Activated CD8-positive, alpha-beta memory T cell treated with anti-CD3 and anti-CD28 coated beads, Interleukin-2, amount 50 U/mL, for 24 hours (primary cell): Measurements from ENCODE around the gene KIAA0930.

Experiments
- DNase-seq: peaks from one replicate; pipeline ENCODE4 v3.0.0-alpha.2; 2020; ENCODE audit errors: extremely low read depth

The KIAA0930 gene

DNA sequence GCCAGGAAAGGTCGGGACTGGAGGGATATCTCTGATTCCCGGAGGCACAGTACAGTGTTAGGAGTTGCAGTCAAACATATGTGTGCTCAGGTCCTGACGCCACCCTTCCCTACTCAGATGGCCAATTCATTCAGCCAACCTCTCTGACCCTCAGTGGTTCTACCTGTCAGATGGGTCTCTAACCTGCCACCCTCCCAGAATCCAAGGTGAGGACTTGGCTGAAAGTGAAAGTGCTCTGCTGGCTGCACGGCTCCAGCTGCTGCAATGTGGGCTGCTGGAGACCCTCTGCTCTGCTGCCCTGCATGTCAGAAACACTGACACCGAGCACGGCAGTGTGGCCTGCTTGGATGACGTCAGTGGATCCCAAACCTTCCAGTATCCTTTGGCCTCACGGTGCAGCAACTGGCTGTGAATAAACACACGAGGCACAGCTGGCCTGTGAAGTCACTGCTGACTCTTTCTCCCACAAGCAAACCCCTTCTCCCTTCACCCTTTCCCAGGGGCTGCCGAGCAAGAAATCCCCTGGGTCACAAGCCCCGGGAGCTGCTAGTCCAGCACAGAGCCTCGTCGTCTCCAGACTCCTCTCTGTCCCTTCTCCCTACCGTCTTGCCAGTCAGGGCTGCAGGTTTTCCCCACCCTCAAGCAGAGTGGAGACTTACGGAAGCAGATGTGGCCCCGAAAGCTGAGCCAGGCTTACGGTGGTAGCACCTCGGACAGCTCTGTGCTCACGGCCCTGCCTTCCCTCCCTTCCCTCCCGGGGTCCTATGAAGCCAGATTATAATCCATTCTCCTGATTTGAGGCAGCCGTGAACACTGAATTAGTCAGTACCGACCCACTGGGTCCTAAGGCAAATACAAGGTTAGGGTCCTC lies 24.3 kb downstream of the KIAA0930 start:
- DNase-seq = no peak

DNA sequence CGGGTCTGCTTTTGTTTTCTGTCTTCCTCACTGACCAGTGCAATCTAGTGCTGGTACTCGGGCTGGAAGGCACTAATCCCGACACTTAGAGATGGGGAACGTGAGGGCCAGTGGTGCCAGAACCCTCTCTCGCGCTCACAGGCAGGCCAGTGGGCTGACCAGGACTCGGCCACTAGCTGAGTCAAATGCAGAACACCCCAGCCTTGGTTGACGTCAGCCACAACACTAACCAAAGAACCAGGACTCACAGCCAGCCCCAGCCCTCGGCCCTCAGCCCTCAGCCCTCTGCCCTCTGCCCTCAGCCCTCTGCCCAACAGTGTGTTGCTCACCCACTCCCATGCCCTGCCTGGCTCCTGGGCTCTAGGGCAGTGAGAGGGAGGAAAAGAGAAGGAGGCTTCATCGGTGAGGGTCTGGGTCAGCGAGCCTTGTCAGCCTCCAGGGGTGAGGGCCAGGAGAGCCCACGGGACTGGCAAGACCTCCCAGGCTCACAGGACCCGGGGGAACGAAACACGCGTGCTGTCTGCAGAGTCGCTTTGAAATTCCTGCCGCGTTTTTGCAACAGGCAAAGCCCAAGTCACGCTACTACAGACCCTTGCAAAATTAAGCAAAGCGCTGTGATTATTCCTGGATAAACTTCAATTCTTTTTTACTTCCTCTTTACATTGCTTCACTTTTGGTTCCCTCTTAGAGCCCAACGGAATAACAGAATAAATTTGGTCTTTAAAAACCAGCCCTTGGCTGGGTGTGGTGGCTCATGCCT lies 27.5 kb downstream of the KIAA0930 start:
- no peak for DNase-seq

DNA sequence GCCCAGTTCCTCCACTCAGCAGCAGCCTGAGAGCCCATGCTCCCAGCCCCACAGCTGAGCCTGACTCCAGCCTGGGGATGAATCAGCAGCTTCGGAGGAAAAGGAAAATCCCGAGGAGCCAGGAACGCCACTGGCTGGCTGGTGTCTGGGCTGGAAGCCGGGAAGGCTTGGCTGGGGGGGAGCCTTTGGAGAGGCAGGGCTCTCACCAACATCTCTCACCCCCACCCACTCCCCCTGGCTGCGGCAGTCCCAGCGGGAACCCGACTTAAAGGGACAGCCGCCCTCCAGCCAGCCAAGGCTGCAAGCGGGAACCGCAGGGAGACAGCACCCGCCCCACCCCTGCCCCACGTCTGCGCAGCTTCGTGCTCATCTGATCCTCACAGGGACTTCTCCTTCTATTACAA lies 28.4 kb downstream of the KIAA0930 start:
- DNase-seq = no peak

DNA sequence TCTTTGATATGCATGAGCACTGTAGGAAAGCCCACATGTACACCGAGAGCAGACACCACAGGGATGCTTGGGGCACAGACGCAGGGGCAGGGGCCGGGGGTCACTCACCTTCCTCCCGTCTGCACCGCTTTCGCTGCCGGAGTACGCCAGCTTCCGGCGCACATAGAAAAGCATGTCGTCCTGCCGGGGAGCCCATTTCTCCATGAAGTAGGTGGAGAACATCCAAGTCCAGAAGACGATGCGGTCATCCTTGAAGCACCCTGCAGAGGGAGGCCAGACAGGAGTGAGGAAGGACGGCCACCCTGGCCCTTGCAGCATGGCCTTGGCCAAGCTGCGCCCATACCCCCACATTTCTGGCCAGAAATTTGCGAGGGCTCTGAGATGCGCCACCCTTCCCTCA lies 28.8 kb downstream of the KIAA0930 start:
- no peak for DNase-seq

DNA sequence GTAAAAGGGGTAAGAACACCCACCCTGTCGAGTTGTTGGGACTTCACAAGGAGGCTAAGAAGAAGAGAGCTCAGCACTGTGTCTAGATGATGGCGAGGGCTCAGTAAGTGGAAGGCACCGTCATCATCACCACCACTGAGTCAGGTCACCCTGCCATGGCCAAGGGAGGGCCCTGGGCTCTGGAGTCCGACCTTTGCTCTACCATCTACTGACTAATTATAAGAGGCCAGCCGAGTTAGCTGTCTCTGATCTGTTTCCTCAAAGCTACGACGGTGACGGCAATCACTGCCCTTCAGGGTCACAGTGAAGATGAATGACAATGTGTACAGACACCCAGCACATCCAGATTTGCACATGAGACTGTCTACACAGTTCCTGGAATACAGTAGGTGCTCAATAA lies 29.3 kb downstream of the KIAA0930 start:
- DNase-seq = no peak

DNA sequence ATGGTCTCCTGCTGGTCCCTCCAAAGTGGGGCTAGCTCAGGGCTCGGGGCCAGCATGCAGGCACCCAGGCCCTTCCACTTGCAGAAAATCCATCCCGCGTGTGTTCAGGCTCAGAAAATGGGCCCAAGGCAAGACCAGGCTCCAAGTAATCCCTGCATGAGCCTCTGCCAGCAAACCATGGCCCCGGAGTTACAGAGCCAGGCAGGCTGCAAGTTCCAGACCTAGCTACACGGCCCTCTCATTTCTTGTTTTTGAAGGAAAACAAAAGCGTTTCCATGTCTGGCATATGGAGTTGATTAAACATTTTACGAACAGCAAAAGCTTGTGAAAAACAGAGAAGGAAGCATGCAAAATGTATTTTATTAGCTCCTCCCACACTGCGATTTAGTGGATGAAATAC lies 29.7 kb downstream of the KIAA0930 start:
- no peak for DNase-seq

DNA sequence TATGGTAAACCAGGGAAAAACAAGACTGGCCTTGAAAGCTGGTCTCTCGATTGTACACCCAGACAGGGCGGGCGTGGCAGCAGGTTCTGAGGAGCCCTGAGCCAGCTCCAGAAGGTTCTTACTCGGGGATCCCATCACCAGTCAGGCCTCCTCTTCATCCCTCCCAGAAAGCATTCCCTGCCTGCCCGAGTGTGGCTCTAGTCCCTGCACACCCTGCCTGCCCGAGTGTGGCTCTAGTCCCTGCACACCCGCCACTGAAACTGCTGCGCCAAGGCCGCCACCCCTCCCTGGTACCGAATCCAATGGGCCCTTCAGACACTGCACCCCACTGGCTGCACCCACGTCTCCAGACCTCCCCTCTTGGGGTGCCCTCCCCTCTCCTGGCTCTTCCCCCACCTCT lies 30.1 kb downstream of the KIAA0930 start:
- no peak for DNase-seq

DNA sequence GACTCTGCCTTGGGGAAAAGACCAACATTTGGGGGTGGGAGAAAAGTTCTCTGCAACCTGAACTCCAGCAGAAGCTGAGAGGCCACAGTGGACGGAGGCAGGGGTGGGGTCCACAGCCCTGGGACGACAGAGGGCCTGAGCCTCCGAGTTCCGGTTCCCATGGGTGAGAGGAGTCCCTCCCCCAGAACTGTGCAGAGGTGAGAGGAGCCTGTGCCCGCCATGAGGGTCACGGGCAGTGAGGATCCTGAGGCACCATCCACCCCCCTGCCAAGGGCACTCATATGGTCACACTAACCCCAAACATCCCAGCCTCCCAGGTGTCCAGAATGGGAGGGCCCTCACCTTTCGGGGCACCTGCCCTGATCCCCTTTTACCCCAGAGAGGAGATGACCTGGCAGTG lies 30.5 kb downstream of the KIAA0930 start:
- no peak for DNase-seq

DNA sequence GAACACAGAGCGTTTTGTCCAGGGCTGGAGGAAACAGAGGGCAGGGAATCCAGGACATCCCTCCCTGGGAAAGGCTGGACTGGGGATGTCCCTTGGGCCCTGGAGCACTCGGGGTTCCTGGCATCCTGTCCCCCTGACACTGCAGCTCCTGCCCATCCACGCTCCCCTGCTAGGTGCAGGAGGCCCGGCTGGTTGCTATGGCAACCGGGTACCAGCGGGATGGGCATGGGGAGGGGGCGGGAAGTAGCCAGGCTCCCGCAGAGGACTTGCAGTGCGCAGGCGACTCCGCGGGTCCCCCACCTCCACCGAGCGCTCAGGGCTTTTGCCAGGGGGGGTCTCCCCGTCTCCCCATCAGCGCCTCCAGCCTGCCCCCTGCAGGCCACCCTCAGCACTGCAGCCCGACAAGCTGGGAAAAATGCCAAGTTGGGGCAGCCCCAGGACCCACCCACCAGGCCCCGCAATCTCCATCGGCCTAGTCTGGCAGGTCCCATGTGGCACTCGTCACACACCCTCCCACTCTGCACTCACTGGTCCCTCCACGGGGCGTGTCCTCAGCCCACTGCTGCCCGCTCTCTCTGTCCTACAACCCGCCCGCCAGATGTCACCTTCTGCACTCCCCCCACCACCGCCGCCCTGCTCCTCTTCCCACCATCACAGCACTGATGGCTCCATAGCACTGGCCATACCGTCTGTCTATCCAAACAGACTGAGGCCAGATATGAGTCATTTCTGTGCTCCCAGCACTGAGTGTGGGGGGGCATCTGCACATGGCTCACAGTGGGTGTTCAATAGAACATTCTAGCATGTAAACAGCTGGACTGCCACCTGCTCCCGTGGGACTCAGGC lies 31.5 kb downstream of the KIAA0930 start:
- DNase-seq = no peak

DNA sequence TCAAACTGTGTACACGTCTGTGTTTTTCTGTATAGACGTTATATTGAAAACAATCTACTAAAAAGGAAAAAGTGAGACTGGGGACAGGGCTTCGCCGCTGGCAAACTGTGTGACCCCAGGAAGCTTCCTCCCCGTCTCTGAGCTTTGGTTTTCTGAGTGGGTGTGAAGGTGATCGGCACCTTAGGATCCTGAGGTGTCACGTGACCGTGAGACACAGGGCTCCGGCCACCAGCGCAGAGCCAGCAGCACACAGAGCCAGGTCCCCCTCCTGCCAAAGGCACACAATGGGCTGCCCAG lies 32.0 kb downstream of the KIAA0930 start:
- DNase-seq = no peak

DNA sequence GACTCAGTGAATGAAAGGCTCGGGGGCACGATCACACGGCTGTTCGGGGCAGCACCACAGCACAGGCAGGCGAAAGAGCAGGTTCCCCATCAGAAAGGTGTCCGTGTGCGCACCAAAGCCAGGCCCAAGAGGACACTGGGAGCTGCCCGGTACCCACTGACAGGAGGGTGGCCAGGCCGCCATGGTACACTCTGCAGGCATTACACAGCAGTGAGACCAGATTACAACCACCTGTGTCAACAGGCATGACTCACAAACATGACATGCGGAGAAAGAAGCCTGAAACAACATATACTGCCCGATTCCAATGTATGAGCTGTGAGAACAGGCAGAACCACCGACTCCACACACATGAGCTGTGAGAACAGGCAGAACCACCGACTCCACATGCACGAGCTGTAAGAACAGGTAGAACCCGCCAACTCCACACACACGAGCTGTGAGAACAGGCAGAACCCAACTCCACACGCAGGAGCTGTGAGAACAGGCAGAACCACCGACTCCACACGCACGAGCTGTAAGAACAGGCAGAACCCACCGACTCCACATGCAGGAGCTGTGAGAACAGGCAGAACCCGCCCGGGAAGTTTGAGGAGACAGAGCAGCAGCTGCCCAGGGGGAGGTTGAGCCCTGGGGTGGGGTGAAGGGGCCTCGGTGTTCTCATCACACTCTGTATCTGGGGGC lies 32.6 kb downstream of the KIAA0930 start:
- no peak for DNase-seq

DNA sequence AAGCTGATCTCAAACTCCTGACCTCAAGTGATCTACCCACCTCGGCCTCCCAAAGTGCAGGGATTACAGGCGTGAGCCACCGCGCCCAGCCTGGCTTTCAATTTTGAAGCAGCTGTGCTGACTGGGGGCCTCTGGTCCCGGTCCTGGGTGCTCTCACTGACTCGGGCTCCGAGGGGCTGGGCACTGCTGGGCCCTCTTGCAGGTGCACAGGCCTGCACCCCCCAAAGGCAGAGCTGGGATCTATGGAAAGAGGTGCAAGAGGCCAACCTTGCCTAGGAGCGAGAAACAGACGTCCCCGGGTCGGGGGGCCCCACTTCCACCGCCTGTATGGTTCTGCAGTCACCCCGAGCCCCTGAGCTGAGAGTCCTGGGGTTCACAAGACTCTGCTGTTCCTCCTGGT lies 33.2 kb downstream of the KIAA0930 start:
- no peak for DNase-seq

DNA sequence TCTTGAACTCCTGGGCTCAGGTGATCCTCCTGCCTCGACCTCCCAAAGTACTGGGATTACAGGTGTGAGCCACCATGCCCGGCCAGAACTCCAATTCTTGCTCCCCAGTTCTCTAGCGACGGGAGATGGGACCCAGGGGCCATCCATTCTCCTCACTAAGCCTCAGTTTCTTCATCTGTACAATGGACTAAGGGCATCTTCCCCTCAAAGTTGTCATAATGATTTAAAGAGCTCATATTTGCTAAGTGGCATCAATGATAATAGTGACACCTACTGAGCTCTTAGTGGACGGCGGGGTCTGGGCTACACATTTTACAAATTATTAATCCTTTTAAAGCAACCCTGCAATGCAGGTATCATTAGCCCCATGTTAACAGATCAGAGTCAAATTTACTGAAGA lies 34.5 kb downstream of the KIAA0930 start:
- no peak for DNase-seq

DNA sequence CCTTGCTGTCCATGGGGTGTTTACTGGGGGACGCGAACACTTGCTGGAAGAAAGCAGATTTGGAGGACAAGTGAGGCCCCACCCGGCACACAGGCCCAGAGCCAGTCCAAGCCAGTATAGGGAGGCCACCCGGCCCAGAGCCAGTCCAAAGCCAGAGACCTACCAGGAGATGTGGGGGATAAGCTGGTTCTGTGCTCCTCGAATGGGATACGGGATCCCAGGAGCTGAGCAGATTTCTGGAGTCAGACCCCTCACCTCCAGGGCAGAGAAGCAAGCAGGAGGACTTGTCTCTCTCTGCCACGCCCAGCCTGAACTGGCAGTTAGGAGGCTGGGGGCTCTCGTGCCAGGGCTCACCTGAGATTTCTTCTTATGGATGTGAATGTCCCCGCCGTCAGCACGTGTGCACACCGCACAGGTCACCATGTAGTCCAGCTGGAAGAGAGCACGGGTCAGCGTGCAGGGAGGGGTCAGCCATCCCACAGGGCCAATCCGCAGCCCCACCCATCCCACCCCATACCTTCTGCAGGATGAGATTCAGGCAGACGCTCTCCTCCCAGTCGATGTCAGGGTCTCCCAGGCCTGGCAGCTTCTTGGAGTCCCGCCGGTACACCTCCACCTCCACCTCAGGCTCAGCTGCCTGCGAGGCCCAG lies 35.3 kb downstream of the KIAA0930 start:
- no peak for DNase-seq

DNA sequence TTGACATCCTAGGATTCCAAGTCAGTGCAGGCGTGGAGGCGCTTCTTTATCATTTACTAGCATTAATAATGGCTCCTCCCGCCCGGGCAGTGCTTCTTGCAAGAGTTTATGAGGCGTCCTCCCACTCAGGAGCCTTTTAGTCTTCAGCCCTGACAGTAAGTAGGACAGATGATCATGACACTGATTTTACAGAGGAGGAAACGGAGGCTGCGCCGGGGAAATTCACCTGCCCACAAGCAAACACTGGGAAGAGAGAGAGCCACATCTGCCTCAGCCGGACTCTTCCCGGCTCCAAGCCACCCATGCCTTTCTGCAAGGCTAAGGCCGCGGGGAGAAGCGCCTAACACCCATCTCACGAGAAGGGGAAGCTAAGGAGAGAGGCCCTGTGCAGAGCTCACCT lies 35.9 kb downstream of the KIAA0930 start:
- DNase-seq = no peak

DNA sequence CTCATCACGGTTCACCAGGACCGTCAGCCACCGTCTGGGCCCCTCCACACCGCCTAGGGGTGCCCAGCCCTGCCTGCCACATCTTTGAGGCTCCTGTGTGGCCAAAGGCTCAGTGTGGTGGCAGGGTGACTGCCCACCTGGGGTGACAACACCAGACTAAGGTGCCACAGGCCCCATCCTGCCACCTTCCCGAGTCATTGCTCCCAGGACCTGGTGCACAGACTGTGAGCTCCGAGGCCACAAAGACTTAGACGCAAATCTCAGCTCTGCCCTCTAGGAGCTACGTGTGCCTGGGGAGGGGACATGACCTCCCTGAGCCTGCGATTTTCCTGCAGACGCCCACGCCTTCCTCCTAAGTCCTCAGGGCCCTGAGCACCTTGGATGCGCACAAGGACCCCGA lies 36.5 kb downstream of the KIAA0930 start:
- no peak for DNase-seq

DNA sequence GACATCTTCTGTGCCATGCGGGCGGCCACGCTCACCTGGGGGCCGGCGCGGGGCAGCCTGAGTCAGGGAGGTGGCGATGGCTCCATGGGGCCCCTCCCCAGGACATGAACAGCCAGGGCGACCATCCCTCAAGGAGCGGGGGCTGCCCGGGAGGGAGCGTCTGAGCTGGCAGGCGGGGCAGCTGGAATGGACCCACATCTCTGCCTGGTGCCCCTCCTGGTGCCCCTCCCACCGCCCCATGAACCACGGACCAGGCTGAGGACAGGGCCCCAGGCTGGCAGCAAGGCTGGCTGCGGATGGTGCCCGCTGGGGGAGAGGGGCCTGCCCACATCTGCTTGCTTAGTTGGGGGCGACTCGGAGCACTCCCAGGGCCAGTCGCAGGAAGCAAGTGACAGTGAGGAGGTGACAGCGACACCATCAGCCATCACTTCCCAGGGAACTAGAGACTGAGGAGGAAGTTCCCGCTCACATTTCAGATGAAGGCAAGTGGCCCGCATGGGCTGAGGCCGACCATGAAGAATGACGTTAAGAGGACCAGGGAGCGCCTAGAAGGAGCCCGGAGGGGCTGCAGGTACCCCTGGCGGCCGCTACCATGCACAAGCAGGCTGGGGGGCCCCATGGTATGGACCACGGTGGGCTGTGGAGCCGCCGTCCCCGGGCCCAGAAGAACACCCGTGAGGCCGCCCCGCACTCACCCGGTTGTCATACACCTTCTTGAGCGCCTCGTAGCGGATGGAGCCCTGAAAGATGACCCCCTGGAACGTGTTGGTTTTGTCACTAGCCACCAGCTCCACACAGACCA lies 37.3 kb downstream of the KIAA0930 start:
- DNase-seq = no peak

DNA sequence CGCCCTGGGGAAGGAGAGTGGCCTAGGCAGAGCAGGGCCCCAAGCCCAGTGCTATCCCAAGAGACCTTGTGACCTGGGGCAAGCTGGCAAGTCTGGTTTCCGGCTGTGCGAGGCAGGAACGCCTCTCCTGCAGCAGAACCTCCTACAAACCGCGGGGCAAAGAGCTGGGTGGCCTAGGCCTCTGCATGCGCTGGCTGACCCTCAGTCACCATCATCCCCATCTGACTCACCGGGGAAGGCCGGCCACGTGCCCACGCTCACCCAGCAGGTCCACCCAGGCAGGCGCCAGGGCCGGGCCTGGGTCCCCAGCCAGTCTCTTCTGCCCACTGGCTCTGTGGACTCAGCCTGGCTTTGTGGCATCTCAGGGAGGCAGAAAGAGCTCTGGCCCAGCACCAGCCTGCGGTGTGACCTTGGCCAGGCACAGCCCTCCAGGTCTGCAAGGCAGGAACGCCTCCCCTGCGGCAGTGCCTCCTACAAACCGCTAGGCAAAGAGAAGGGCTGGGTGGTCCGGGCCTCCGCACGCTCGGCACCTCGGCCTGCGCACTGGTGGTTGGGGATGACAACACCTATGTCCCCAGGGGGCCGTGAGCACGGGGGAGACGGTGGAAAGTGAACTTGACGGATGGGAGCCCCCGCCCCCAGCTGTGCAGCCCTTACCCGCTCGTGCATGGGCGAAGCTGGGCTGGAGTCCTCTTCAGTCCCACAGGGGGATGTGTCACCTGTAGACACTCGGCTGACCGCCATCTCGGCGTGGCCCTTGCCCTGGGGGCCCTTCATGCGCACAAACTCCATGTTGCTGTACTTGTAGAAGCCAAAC lies 38.2 kb downstream of the KIAA0930 start:
- no peak for DNase-seq

DNA sequence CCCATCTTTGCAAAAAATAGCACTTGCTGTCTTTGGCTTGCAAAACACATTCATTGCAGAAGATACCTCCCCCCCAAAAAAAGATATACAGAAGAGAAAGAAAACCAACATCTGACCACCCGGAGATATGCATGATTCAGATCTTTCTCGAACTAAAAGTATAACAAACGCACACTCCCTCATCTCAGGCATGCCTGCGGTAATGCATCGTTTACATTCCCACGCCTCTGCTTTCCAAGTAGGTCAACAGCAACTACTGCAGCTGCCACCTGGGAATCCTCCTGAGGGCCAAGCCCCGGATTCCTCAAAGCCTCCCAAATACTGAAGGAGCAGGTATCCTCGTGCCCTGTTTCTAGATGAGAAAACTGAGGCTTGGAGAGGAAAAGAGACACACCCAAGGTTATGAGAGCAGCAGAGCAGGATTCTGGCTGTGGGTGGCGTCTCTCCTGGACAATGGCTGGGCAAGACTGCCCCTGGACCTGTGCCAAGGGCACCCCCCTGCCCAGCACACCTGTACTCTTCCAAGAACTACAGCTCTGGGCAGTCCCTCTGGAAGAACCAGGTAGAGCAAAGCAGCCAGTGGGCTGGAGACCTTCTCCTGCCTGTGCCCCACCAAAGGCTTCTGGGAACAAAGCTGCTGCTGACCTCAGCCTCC lies 38.9 kb downstream of the KIAA0930 start:
- DNase-seq = no peak
